Left colon (tissue), 2 donors: ENCODE results near the gene KAZN. TPM values are rescaled to one million over a fixed set of nuclear protein-coding genes. Genes with fewer than 3 reads are reported as not detected.

ENCODE experiments used
- ATAC-seq: fragments of 200-7000 bp; cut with Tn5 transposase; one replicate; pipeline ENCODE4 v1.9.1; 2020; ENCODE audit warnings: mild to moderate bottlenecking, moderate library complexity
- DNase-seq, 2 donors: peaks; one replicate each; pipeline ENCODE4 v3.0.0-alpha.2; 2020
- intact Hi-C, 2 donors: fragments of 100-400 bp; cut with DNase I in 1 of 2; cut with micrococcal nuclease in 1 of 2; formaldehyde crosslinking; loops; one replicate each; pipeline versions ENCODE4 v1.11.2 to v1.14.0; 2022; cut with DNase I, micrococcal nuclease
- total RNA-seq, 2 donors: library from RNA; stranded (reverse); fragmentation: NEBNext Ultra II Directional; extraction: Animal tissue kit (Norgen Biotek cat#: 25700); gene quantifications; one replicate each; pipeline ENCODE4 v1.2.1, GENCODE V29; 2021
- donor health status: DM: no; HTN: no; CAD: no.
- donor health status: DM: yes; HTN: yes; CAD: no.

The KAZN gene
- total RNA-seq, 2 donors from 2014 or later = 11.4 to 14.2 TPM

DNA sequence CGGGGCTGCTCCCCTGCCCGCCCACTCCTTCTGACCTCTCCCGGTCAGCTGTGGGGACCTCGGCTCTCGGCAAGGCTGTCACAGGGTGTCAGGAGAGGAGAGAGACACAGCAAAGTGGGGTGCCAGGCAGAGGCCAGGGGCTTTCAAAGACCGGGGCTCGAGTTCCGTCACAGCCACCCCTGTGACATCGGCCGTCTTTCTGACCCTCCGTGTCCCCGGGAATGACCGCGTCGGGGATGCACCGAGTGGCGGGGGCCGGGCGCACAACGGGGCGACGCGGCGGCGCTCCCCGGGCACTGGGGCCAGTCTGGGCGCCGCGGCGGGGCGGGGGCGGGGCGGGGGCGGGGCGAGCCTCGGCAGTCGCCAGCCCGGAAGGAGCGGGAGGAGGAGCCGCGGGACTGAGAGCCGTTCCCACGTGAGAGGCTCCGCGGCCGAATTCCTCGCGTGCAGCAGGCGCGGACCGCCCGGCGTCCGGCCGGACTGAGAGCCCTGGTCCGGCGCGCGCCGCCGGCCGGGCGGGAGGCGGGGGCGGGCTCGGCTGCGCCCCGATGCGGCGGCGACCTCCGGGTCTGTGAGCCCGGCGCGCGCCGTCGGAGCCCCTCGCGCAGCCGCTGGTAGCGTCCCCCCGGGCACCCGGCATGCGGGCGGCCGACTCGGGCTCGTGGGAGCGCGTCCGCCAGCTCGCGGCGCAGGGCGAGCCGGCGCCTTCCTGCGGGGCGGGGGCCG, 325.4 kb downstream of the KAZN start:
- intact Hi-C loops = loop anchor here in 1 of 2 donors (10.0 kb wide), 1 partner anchor 101 kb away; no protein-coding TSS in a partner anchor
- ATAC-seq (peak; percentile 83), DNase-seq (peak; percentile 66 to 74)

DNA sequence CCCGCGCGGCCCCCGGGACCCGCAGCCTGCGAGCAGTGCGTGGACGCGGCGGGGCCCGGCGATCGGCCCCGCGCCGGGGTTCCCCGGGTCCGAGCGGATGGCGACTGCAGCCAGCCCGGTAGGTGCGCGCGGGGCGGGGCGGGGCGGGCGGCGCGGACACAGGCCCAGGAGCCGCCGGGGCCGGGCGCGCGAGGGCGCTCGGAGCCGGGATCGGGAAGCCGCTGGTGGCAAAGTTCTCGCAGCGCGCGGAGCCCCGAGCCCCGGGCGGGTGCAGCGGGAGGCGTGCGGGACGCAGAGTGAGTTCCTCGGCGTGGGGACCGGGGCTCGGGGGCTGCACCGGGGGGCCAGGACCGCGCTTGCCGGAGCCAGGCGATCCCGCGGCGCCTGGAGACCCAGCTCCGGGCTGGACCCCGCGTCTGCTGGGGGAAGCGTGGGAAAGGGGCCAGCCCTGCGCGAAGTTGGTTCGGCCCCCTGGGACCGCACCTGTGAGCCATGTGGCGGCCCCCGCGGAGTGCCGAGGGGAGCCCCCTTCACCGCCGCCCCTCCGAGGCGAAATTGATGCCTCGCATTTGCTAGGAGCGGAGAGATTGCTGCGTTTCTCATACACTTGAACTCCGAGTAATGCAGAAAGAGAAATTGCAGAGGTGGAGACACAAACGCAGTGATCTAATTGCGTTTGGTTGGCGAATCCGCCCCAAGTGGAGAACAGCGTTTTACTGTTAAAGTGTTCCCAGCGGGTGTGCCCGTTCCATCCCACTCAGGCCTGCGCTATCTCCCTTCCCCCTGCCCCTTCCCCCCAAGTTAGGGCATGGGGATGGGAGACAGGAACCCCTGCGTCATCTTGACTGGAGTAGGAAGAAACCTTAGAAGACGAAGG, 326.2 kb downstream of the KAZN start:
- intact Hi-C loops = loop anchor here in 1 of 2 donors (10.0 kb wide), 1 partner anchor 100 kb away; no protein-coding TSS in a partner anchor
- DNase-seq = peak in 1 of 2 donors; percentile 60
- peak; percentile 78 for ATAC-seq

DNA sequence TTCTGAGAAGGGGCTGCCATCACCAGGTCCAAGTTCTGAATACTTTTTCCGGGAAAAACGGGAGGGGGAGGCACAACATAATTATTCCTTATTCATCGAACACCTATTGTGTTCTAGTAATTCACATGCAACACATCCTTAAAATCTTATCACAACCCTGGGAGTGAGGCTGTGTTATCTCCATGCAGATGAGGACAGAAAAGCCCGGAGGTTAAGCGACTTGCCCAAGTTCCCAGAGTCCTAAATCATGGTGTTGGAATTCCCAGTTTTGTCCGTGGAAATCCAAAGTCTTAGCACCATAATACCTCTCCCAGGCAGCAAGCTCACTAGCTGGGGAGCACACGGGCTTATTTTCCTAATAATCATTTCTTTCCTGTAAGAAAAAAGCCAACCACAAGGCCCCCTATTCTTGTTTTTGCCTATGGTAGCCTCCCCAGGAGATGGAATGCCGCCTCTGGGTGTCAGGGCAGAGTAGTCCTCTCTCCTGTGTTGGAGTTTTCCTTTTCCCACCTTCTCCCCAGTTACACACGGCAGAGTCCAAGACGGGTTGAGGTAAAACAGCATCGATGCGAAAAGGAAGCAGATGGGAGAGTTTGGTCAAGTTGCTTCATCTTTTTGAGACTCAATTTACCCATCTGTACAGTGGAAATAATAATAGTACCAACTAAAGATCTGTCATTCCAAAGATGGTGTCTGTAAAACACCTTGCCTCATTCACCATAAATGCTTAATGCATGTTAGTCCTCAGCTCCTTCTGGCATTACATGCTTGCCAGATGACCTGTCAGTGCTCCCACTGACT, 327.1 kb downstream of the KAZN start:
- no peak for ATAC-seq
- intact Hi-C loops = loop anchor here in 1 of 2 donors (10.0 kb wide), 1 partner anchor 99 kb away; no protein-coding TSS in a partner anchor
- no peak for DNase-seq

DNA sequence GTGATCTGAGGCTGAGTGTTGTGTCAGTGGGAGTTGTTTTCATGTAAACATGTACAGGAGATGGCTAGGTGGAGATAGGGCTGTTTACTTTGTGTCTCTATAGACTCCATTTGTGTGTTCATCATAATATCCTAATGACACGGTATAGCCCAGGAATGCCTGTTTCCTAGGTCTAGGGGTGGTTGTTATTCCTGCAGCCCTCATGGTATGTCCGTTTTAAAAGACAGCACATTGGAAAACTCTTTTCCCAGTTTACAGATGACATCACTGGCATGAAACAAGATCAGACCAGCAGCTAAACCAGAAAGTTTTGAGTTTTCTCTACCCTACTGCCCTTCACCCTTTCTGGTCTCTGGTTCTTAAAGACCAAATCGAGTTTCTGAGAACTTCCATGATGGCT, 327.7 kb downstream of the KAZN start:
- ATAC-seq (no peak), DNase-seq (no peak)
- intact Hi-C loops = loop anchor here in 1 of 2 donors (10.0 kb wide), 1 partner anchor 99 kb away; no protein-coding TSS in a partner anchor

DNA sequence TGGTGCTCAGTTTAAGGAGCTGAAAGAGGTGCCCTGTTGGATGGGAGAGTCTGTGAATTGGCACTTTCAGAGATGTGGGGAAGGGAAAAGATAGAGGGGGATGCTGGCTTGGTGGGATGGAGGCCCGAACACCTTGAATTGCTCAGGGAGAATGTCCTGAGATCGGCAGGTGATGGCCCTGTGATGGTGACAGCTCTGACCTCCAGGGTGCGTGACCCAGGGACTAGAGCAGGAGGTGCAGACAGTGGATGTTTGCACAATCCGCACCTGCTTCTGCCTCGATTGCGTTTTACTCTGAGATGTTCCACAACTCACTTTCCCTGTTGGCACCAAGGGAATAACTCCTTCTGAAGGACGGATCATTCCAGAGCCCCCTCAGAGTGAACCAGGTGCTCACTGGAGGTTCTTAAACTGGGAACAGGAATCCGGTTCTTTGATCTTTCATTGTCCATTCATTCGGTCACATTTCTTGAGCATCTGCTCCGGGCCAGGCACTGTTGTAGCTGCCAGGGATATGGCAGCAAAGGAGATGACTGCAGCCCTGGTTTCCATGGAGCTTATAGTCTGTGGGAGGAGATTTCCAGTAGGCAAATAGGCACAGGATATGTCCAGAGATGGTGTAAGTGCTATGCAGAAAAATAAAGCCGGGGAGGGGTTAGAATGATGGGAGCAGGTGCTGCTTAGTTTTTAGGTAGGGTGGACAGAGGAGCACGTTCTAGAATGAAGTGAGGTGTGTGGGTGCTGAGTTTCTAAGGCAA, 328.5 kb downstream of the KAZN start:
- ATAC-seq = no peak
- DNase-seq = no peak
- intact Hi-C loops = loop anchor here in 1 of 2 donors (10.0 kb wide), 1 partner anchor 98 kb away; no protein-coding TSS in a partner anchor

DNA sequence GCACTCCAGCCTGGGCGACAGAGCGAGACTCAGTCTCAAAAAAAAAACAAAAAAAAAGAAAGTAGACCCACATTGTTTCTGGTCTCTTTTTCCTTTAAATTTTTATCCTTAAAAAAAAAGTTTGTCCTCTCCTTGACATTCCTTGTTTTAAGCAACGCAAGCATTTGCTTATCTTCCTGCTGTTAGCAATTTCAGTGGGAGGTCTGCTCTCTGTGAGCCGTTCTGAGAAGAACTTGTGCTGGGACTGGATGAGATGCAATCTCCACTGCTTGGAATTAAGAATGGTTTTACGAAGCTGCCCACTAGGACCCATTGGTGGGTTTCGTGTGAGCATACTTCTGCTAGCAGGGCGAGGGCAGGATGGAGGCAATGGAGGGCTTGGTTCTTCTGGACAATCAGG, 329.9 kb downstream of the KAZN start:
- intact Hi-C loops = loop anchor here in 1 of 2 donors (10.0 kb wide), 1 partner anchor 96 kb away; no protein-coding TSS in a partner anchor
- DNase-seq (no peak), ATAC-seq (no peak)

DNA sequence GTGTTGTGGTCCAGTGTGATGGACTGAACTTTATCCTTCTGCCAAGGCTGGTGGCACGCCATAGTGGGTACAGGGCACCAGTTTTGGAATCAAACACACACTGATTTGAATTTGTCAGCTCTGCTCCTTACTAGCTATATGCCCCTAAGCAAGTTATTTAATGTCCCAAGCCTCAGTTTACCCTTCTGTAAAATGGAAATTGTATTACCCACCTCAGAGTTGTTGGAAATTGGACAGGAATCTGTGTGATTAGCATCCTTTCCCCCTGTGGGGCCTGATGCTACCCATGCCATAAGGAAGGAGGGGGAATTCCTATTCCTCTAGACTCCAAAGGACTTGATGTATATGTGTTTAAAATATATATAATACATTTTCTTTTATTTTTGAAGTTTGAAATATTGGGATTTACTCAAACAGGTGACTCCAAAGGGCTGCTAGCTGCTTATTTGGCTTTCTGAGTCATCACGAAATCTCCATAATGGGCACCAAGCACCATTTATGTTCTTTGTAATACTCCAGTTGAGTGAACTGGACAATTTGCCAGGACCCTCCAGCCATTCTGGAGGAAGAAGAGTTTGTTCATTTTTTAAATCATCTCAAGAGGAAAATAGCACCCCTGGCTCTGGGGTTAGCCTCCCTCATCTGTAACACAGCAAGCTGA, 330.5 kb downstream of the KAZN start:
- intact Hi-C loops = loop anchor here in 1 of 2 donors (10.0 kb wide), 1 partner anchor 96 kb away; no protein-coding TSS in a partner anchor

DNA sequence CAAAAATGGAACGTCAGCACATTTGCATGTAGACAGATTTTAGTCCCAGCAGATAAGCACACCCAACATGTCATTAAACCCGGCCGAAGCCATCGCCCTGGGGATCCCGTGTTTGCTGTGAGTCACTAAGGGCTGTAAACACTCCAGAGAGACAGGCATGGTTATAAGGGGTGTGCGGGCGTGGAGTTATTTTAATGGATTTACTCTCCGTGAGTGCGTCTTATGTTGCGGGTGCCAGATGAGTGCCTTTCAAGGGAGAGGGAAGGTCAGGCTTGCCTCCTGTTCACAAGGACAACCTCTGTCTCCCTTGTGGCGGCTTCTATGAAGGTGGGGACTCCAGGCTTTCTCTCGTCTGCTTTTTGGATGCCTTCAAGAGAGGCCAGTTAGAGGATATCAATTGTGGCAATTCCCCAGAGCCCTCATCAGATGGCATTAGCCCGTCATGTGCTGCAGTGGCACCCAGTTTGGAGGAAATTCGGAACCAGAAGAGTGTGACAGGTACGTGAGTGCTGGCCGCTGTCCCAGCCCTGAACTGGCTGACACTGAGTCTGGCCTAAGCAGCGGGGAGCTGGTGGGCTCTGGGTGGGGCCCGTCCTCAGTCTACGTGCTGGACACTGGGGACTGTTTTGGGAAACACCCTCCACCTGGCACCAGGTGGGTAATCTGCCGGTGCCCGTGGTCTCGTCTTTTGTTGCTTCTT, 331.2 kb downstream of the KAZN start:
- intact Hi-C loops = loop anchor here in 1 of 2 donors (10.0 kb wide), 1 partner anchor 95 kb away; no protein-coding TSS in a partner anchor
- ATAC-seq = peak; percentile 98
- peak; percentile 67 to 78 for DNase-seq

More for the DNA sequence above, 330.5 kb downstream of the KAZN start:
- DNase-seq (no peak), ATAC-seq (no peak)

DNA sequence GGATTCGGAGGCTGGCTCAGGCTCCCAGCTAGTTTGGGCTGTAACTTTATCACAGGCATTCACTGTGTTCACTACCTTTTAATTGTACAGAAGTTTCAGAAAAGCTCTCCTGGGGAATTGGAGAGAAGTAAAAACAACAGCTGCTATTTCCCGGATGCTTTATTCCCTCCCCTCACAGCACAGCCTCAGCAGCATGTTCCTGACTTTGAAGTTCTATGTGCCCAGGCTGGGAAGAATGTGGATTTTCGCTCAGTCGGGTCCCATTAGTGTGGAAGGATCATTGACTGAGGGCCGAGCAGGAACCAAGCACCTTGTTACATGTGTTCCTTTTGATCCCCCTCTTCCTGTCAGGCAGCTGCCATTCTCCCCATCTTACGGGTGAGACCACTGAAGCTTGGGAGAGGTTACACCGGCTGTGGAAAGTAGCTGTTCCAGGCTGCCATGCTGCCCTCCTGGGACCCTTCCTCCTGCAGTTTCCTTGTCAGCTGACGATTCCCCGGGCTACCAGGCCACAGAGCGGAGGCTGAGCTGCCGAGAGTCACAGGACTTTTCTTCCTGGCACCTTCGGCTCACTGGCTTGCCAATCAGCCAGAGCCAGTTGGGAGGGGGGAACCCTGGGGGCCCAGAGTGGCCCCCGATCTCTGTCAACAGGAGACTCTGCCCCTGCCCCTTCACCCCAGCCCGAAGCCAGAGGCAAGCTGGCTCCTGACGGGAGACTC, 331.9 kb downstream of the KAZN start:
- ATAC-seq (no peak), DNase-seq (no peak)
- intact Hi-C loops = no loop called here

DNA sequence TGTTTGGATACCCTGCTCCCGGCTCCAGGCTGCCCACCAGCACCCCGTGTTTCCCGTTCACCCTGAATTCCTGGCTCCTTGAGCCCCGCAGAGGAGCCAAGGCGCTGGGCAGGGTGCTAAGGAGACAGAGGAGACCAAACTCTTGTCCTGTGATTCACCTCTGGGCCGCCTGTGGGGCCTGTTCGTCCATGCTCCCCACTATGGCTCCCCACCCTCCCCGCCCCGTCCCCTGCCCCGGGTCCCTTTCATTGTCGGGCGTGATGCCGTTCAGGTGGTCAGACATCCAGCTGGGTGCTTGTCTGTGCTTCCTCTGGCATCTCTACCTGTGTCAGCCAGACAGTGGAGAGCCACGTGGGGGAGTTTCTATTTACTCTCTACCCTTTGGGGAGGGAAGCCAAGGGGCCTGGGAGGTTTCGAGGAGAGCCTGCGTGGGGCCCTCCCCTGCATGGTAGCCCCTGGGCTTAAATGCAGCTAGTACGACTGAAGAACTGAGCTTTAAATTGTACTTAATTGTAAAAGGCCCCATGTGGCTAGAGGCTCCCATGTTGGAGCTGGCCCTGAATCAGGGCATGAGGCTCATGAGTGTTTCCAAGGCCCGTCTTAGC, 333.7 kb downstream of the KAZN start:
- DNase-seq = no peak
- intact Hi-C loops = no loop called here
- no peak for ATAC-seq

DNA sequence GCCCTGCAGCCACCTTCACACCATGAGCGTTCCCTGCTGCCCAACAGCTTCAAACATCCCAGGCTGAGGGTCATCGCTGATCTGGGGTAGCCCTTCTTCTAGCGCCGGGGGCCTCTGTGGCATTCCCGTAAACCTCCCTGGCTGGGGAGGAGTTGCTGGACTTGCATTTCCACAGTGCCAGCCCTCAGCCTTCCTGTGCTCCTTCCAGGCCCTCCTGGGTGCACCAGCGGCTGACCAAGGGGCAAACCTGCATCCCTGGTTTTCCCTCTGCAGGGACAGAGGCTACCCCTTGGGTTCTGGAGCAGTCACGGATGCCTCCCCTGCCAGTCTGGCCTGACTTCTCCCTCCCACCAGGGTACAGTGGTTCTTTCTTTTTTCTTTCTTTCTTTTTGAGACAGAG, 336.4 kb downstream of the KAZN start:
- DNase-seq (no peak), ATAC-seq (no peak)
- intact Hi-C loops = no loop called here

DNA sequence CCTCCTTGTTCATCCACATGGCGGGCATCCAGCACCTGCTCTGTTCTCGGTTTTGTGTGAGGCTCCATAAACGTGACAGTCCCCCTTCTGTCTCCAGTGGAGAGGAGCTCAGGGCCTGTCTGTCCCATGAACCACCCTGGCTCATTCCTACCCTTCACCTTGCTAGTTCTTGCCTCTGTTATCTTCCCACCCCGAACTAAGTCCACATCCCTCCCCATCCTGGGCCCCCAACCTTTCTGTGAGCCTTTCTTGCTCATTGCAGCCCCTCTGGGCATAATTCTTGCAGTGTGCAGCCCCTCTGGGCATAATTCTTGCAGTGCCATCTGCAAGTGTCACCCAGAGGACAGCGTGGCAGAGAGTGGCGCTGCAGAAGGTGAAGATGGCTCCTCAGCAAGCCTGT, 338.3 kb downstream of the KAZN start:
- DNase-seq = no peak
- intact Hi-C loops = no loop called here
- no peak for ATAC-seq

DNA sequence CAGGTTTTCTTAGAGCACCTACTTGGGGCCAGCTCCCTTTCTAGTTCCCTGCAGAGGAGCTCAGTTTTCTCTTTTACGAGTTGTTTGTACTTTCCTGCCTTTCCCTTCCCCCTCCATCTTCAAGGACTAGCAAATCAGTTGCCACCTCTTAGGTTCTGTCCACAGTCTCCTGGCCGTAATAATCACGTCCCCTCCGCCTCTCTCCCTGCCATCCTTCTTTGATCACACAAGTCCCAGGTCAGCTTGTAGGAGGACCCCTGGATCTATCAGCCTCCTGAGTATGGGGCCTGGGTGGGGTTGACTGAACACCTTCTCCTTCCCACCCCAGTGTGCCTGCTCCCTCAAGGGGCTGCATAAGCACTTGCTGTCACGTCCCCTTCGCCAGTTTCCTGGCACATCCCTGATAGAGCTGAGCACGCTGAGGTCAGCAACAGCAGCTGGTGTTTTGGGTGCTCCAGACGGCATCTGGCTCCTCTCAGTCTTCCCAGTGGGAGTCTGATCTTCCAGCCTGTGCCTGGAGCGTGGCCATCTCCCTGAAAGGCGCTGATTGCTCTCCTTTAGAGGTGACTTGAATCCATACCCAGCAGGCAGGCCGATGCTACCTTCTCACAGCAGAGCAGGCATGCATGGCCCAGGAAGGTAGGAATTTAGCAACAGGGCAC, 338.9 kb downstream of the KAZN start:
- ATAC-seq (no peak), DNase-seq (no peak)
- intact Hi-C loops = no loop called here

DNA sequence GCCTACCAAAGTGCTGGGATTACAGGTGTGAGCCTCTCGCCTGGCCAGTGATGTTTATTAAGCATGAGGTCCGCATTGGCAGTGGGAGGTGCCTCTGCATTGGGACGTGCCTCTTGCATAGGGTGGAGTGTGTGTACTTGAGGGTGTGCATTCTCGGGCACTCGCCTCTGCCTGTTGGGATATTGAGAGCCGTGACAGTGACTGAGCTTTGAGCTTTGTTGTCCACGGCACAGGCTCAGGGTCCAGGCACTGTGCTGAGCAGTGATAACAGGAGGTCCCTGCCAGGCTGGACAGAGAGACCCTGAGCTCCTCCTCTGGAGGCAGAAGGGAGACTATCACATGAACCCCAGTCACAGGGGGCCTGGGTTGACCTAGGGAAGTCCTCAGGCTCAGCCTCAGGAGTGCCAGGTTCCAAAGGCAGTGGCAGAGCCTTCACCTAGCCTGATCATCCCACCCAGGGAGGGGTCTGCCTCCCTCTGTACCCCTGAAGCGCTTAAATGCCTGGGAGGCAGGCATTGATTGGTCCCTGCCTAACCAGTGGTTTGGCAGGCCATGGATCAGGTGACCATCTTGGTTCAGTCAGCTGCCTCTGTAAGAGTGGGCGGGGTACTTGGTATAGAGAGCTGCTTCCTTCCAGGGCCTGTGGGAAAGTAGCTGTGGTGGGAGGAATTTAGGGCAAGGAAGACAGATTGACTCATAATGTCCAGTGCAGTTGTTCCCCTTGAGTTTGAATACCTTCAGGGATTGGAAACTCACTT, 341.2 kb downstream of the KAZN start:
- intact Hi-C loops = no loop called here
- no peak for ATAC-seq
- DNase-seq = no peak
